GM13977 (cell line): ENCODE data around the gene GUCD1.

Experiments used
- DNase-seq: peaks from one replicate; pipeline ENCODE4 v3.0.0; 2012; ENCODE audit warnings: low spot score
- in situ Hi-C: fragments of 300-500 bp; cut with MboI; formaldehyde crosslinking; loops from one replicate; pipeline ENCODE4 v1.12.0; 2022; ENCODE audit warnings: low sequenced_read_pairs, low pct_unique_long_range_greater_than_20kb, mixed read lengths, inconsistent platforms; ENCODE audit not compliant: unreplicated experiment
- TF ChIP-seq, protein P1 (sequence below): IDR thresholded peaks from 2 replicates; pipeline ENCODE4 v1.5.1; 2012; ENCODE audit warnings: mild to moderate bottlenecking, control low read depth; ENCODE audit not compliant: insufficient read depth; ENCODE audit errors: extremely low read depth, missing control alignments

The GUCD1 gene

DNA sequence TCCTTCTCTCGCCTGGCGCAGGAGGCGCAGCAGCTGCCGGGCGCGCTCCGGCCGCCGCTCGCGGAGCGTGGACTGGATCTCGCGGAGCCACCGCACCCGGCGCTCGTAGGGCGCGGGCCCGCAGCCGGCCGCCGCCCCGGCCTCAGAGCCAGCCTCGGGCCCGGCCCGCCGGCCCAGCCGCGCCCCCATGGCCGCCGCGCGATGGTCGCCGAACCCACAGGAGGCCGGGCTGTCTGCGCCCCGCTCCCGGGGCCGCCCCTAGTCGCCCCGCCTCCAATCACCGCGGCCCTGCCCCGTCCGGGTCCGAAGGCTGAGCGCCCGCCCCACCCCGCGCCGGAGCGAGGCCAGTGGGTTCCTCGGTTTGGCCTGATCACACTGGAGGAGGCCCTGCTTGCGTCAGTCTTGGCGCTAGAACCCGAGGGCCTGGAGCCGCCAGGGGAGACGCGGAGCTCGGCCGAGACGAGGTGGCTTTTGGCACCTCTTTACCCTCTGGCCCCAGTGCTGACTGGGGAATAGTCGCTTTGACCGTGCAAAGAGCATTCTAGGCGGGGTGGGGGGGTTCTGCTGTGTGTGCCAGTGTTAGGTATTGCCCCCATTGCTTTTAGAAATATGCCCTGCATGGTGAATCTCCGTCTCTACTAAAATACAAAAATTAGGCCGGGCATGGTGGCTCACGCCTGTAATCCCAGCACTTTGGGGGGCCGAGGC is 38.1 kb upstream of the GUCD1 start, which contains the start of gene LRRC75B:
Gene LRRC75B, minus strand, starts transcription at position 223 of the 708 bp plus-strand sequence. Its CDS starts 34 bp downstream, at position 189.
- peak; percentile 95 for DNase-seq
- in situ Hi-C loops: no loop called here
- TF ChIP-seq, protein P1, sequence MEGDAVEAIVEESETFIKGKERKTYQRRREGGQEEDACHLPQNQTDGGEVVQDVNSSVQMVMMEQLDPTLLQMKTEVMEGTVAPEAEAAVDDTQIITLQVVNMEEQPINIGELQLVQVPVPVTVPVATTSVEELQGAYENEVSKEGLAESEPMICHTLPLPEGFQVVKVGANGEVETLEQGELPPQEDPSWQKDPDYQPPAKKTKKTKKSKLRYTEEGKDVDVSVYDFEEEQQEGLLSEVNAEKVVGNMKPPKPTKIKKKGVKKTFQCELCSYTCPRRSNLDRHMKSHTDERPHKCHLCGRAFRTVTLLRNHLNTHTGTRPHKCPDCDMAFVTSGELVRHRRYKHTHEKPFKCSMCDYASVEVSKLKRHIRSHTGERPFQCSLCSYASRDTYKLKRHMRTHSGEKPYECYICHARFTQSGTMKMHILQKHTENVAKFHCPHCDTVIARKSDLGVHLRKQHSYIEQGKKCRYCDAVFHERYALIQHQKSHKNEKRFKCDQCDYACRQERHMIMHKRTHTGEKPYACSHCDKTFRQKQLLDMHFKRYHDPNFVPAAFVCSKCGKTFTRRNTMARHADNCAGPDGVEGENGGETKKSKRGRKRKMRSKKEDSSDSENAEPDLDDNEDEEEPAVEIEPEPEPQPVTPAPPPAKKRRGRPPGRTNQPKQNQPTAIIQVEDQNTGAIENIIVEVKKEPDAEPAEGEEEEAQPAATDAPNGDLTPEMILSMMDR: no peak

DNA sequence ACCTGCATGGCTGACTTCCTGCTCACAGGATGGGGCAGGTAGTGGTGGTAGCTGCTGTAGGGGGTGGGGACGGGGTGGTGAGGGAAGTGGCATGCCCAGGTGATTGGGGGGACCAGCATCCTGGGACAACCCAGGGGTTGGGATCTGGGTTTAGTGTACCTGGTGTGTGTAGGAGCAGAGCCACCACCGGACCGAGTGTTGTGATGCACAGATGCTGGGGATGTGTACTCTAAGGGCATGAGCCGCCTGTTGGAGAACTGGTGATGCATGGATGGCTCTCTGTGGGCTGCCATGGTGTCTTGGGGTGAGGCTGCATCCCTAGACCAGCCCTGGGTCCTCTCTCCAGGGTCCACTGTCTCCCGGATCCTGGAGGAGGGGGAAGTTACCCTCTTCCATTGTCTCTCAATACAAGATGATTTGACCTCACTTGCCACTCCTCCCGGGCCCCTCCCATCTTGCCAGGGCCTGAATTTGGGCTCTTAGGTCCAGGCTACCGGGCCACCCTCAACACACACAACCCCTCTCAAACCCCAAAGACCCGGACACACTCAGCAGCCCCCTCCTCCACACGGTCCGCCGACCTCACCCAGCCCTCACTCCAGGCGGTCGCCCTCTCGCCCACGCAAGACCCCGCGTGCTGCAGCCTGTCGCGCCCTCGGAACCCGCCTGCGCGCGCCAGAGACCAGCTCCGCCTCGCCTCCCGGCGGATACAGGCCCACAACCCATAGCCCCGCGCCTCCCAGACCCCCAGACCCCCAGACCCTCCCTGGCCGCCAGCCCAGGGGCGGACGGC is 37.3 kb upstream of the GUCD1 start:
- no peak for DNase-seq
- in situ Hi-C loops: no loop called here
- TF ChIP-seq, protein P1: no peak

DNA sequence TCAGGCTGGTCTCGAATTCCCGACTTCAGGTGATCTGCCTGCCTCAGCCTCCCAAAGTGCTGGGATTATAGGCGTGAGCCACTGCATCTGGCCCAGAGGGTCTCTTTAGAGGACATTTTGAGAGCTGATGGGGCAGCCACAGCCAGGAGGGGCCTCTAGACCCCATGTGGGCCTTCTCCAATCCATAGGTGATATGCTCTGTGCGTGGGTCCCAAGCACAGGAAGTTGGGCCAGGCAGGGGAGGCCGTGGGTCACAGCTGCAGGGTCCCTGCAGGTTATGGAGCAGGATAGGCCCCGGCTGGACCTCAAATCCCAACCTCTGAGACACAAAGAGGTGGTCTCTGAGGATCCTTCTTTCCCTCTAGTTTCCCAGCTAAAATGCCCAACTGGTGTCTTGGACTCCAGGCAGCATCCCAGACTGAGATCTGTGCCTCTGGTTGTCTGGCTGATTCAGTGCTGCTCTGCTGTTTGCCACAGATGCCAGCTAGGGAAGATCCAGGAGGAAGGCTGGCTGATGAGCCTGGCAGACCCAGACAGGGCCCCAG is 36.4 kb upstream of the GUCD1 start:
- DNase-seq: no peak
- TF ChIP-seq, protein P1: no peak
- in situ Hi-C loops: no loop called here

DNA sequence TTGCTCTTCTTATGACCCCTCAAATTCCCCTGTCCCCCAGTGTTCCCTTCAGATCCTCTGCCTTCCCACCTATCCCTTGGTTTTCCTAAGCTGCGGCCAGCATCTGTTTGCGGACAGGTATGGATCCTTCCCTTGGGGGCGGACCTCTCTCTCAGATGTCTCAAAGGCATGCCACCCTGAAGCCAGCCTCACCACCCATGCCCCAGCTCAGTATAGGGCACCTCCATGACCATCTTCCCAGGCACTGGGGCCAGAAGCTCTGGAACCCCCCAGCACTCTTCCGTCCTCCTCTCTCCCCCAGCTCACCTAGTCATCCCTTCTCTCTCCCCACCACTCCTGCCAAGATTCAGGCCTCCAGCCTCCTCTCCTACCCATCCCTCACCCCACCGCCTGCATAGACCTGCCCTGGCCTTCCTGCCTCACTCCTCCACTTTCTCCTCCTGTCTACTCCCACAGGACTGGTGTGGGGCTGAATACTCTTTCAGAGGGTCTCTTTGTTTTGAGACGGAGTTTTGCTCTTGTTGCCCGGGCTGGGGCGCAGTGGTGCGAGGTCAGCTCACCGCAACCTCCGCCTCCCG is 35.7 kb upstream of the GUCD1 start:
- TF ChIP-seq, protein P1: no peak
- no peak for DNase-seq
- in situ Hi-C loops: no loop called here

DNA sequence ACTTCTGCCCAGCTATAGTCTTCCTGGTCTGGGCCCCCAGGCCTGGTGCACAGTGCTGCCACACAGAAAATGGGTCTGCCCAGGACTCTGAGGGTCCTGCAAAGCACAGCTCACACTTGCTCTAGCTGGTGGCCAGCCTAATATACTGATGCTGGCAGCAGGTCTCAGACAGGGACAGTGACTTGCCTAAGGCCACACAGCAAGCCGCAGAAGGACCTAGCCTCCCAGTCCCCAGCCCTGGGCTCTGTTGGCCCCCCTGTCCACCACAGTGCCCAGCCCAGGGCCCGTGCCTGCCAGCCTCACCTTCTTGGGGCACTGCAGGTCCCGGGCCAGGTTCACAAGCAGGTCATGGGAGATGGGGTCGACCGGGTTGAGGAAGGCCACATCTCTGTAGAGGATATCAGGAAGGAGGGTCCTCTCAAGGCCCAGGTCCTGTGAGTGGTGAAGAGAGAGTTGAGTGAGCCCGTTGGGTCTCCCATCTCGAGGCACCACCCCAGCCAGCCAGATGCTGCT is 34.6 kb upstream of the GUCD1 start:
- TF ChIP-seq, protein P1: no peak
- in situ Hi-C loops: no loop called here
- DNase-seq: no peak

DNA sequence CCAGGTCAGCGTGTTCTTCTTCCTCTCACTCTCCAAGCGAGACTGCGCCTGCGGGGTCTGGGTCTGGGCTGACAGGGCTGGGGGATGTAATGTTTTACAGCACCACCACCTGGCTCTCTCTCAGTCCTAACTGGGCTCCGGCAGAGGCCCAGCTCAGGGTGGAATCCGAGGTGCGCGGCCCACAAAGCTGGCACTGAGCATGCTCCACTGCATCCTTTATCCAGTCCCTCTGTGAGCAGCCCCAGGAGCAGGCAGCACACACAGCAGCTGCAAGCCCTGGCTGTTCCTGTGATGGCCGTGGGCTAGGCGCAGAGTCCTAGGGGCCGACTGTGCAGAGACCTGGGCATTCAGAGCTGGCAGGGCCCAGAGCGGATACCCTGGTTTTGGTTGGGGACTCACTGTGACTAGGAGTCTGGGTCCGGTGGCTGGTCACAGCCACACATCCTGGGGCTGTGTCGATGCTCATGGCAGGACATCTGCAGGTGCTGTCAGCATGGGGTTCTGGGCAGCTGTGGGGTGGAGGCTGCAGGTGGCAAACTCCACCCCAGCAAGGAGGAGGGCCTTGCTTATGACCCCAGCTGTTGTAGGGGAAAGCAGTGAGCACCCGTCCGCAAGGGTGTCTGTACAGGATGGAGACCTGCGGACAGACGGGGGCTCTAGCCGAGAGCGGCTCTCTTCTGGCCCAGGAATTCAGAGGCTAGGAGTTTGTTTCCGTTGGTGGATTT is 34.0 kb upstream of the GUCD1 start:
- TF ChIP-seq, protein P1: no peak
- in situ Hi-C loops: no loop called here
- DNase-seq: no peak
